ENCODE results near the gene TIGAR. TPM values are rescaled to one million over a fixed set of nuclear protein-coding genes. Genes with fewer than 3 reads are reported as not detected.

TIGAR gene
- total RNA-seq, 1 experiment from 2014 or later = 27.5 TPM

DNA sequence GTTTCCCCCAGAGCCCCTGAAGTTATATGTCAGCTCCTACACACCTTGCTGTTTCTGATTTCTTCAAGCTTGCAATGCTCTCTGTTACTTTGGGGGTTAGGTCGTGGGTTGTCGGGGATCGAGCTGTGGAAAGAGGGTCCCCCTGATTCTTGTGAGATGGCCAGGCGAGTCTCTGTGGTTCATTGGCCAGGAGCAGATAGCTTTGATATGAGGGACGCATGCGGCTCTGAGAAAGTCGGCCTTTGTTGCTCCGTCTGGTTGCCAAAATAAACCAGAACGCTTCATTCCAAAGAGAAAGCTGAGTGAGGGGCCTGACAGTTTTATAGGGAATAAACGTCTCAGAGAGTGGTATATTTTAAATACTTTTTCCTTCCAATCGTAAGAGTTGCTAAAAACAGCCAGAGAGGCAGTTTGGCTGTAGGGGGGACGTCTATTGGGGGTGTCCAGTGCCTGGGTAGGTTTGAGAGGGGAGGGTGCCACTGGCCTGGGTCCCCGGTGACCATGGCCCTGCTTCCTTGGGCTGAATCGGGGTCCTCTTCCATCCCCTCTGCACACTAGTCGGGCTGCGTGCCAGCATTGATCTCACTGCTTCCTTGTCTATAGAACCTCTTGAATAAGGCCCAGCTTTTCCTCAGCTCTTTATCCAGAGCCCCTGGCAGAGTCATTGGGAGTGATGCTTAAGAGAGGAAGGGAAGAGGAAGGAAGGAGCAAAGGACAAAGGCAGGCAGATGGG, 28.5 kb upstream of the TIGAR start:
- H4K8ac ChIP-seq (replicated peaks; ENCODE audit: insufficient read length, low read depth, low read length) = no peak overlapping the region
- Mint-ChIP-seq H3K27me3 (ENCODE audit: low read depth) (no peaks in the 10 kb centered on the region), H3K4me3 (no peak overlapping the region), H3K9me3 (no peaks in the 10 kb centered on the region), H3K36me3 (ENCODE audit: insufficient read depth in 1 of 3, low read depth in 3 of 3) (peaks cover 77 to 92% (median 79%) of the 10 kb centered on the region in 3 experiments), H3K4me1 (peaks cover 18 to 20% of the 10 kb centered on the region in 2 experiments), H3K27ac (peak overlapping the region in 2 of 3 experiments; percentile 3 to 90; a peak in 1 of 7 replicates)
- H3K9me3 ChIP-seq (ENCODE audit: control insufficient read depth, low read depth, low read length) = no peaks in the 10 kb centered on the region
- H3K27me3 ChIP-seq (ENCODE audit: insufficient read depth, low read length) = no peaks in the 10 kb centered on the region
- H3K9ac ChIP-seq (ENCODE audit: extremely low read depth, insufficient read length, low read length) = no peak overlapping the region
- no peak overlapping the region for H2BK15ac ChIP-seq (ENCODE audit: low read depth, low read length)
- no peak for TF ChIP-seq CTCF (conservative IDR thresholded peaks at IDR 0.05)
- H3K4ac ChIP-seq (ENCODE audit: low read depth, low read length) = no peak overlapping the region
- no peak overlapping the region for H3K14ac ChIP-seq (ENCODE audit: insufficient read depth, low read length)
- H4K91ac ChIP-seq (ENCODE audit: insufficient read length, low read depth, low read length) = no peak overlapping the region
- H2BK12ac ChIP-seq (ENCODE audit: insufficient read length, low read depth, low read length) = no peak overlapping the region
- no peak overlapping the region for H3K18ac ChIP-seq (ENCODE audit: insufficient read length, low read depth, low read length)
- H4K20me1 ChIP-seq (ENCODE audit: control insufficient read depth, insufficient read depth, insufficient read length) = no peaks in the 10 kb centered on the region
- DNase-seq = no peak
- no peak overlapping the region for H3K23ac ChIP-seq (ENCODE audit: insufficient read length, low read depth, low read length)
- no peaks in the 10 kb centered on the region for H3K4me1 ChIP-seq (ENCODE audit: insufficient read depth, low read length)
- H3K4me2 ChIP-seq (ENCODE audit: insufficient read depth, insufficient read length, low read length) = no peak overlapping the region
- no peak overlapping the region for H2BK5ac ChIP-seq (ENCODE audit: insufficient read length, low read length)
- H2BK120ac ChIP-seq (ENCODE audit: low read depth, low read length, poor library complexity, severe bottlenecking) = no peak overlapping the region
- H3K79me2 ChIP-seq (ENCODE audit: insufficient read depth, low read length) = peaks cover 11% of the 10 kb centered on the region
- peaks cover 9% of the 10 kb centered on the region for H3K79me1 ChIP-seq (ENCODE audit: insufficient read depth, low read depth, low read length, poor library complexity, severe bottlenecking)
- no peak overlapping the region for H4K5ac ChIP-seq (ENCODE audit: insufficient read length, low read depth, low read length)
- H3K23me2 ChIP-seq (ENCODE audit: insufficient read length, low read depth, low read length, poor library complexity, severe bottlenecking) = no peaks in the 10 kb centered on the region
- H2AFZ ChIP-seq (ENCODE audit: low read length) = no peak overlapping the region
- WGBS (ENCODE audit: extremely low coverage, insufficient read length, low lambda C conversion rate) = no CpG with 5 or more reads among the region's 16 CpGs
- no peak overlapping the region for H2AK5ac ChIP-seq (ENCODE audit: insufficient read length, low read length)
- no peak overlapping the region for H3K56ac ChIP-seq (ENCODE audit: insufficient read length, low read depth, low read length)
- no peak overlapping the region for H2BK20ac ChIP-seq (ENCODE audit: low read depth, low read length, poor library complexity, severe bottlenecking)
- H3T11ph ChIP-seq (ENCODE audit: low read length) = no peak overlapping the region
- no peak overlapping the region for H3K27ac ChIP-seq (ENCODE audit: insufficient read length, low read depth, low read length)
